GM12873 (cell line): ENCODE measurements around the gene PPP2R5C.

ENCODE experiments used
- TF ChIP-seq, protein P1 (sequence below): IDR thresholded peaks from 2 replicates; pipeline ENCODE4 v1.5.1; 2012; ENCODE audit warnings: low read depth, mild to moderate bottlenecking, moderate library complexity, low read length, control low read depth; ENCODE audit not compliant: insufficient read depth; ENCODE audit errors: missing control alignments

PPP2R5C gene

DNA sequence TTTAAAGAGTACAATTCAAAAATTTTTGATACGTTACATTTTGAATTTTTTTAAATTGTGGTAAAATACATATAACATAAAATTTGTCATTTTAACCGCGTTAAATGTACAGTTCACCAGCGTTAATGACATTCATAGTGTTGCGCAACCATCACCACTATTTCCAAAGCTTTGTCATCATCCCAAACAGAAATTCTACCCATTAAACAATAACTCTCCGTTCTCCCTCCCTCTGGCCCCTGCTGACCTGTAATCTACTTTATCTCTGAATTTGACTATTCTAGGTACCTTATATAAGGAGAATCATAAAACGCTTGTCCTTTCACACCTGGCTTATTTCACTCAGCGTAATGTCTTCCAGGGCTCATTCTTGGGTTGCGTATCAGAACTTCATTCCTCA lies 133.7 kb downstream of the PPP2R5C start:
- TF ChIP-seq, protein P1, sequence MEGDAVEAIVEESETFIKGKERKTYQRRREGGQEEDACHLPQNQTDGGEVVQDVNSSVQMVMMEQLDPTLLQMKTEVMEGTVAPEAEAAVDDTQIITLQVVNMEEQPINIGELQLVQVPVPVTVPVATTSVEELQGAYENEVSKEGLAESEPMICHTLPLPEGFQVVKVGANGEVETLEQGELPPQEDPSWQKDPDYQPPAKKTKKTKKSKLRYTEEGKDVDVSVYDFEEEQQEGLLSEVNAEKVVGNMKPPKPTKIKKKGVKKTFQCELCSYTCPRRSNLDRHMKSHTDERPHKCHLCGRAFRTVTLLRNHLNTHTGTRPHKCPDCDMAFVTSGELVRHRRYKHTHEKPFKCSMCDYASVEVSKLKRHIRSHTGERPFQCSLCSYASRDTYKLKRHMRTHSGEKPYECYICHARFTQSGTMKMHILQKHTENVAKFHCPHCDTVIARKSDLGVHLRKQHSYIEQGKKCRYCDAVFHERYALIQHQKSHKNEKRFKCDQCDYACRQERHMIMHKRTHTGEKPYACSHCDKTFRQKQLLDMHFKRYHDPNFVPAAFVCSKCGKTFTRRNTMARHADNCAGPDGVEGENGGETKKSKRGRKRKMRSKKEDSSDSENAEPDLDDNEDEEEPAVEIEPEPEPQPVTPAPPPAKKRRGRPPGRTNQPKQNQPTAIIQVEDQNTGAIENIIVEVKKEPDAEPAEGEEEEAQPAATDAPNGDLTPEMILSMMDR: no peak

DNA sequence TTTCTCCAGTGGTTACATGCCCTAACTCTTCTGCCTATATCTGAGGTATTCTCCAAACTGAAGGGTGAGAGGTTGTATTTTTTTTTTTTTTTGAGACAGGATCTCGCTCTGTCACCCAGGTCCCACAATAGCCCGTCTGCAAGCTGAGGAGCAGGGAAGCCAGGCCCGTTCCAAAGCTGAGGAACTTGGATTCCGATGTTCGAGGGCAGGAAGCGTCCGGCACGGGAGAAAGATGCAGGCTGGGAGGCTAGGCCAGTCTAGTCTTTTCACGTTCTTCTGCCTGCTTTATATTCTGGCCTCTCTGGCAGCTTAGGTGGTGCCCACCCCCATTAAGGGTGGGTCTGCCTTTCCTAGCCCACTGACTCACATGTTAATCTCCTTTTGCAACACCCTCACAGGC lies 135.8 kb downstream of the PPP2R5C start:
- TF ChIP-seq, protein P1: no peak

DNA sequence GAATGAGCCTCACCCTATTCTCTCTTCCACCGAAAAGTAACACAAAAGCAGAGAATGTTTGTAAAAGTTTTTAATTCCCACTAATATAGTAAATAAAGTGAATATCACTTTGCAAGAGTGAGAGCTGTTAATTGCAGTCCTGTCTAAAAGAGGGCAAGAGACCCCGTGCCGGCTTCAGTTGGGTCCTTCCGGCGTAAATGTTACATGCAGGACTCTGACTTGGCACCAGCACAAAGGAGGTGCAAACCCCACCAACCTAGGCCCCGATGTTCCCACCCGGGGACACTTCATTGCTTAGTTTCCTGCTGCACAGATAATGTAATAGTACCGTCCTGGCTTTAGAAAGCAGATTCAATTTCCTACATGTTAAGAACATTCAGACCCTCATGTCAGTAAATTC lies 136.9 kb downstream of the PPP2R5C start:
- TF ChIP-seq, protein P1: no peak

DNA sequence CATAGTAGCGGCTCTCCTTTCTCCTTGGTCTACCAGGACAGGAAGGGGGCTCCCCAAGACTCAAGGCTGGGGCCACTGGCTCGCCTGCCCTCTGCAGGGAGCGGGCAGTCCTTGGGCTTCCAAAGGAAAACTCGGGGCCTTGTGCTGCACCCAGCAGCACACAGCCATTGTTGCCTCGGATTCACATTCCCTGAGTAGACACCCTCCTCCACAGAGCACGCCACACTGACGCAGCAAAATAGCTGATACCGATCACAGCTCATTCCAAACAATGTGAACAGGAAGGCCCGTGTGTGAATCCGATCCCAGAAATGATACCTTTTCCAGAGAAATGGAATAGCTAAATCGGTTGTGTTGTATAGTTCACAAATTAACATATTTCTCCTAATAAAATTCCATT lies 137.8 kb downstream of the PPP2R5C start:
- TF ChIP-seq, protein P1: no peak

DNA sequence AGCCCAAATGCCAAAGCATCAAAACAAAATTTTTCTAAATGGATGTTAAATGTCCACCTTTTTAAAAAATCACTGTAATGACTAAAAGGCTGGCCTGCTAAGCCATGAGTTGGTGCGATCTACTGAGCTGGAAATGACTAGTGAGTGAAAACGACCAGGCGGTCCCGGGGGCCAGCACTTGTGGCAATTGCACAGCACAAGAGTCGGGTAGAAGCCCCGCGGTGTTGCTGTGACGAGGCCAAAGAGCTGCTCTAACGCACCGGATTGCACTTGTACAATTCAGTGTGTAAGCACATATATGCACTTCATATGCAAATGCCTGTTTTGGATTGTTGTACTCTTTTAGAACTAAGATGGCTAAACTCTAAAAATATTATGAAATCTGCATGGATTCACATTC lies 138.7 kb downstream of the PPP2R5C start:
- TF ChIP-seq, protein P1: no peak

DNA sequence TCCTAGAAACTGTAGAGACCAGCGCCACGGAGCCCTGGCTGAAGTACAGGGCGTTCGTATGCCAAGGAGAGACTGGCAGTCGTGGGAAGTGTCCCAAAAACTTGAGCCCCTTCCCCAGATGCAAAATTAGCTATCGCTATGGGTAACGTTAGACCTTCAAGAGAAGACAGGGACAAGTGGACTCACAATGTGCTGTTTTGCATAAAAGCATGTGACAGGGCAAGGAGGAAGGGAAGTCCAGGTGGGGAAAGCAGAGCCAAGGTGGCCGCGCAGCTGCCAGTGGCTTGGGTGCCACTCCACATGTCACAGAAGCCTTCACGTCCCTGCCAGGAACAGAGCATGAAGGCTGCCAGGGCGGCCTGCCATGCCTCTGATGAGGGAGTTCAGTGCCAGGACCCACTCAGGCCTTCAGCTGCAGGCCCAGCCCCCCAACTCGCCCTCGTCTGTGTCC lies 141.6 kb downstream of the PPP2R5C start:
- TF ChIP-seq, protein P1: no peak

DNA sequence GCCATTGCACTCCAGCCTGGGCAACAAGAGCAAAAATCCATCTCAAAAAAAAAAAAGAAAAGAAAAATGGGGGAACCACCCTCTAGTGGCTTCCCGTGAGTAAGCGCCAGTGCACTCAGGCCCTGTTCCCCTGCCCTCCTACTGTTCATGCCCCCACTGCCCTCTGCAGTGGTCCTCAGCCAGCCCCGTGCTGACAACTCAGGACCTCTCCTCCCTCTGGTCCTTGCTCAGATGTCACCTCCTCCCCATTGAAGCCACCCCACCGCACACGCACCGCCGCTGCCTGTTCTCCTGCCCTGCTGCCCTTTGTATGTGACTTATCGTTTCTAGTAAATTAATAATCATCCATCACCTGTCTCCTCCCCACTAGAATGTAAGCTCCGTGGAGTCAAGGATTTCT lies 144.1 kb downstream of the PPP2R5C start:
- TF ChIP-seq, protein P1: no peak
